WTC11 (cell line): Measurements from ENCODE around the gene SIK2. TPM values are rescaled to one million over a fixed set of nuclear protein-coding genes. Genes with fewer than 3 reads are reported as not detected.

Experiments
- ATAC-seq: fragments of 200-7000 bp; cut with Tn5 transposase; 2 replicates; pipeline ENCODE4 v1.10.0; 2021; ENCODE audit warnings: mild to moderate bottlenecking, moderate library complexity
- CTCF ChIA-PET: fragments of 300-600 bp; sonication (Branson Sonifier 250); formaldehyde crosslinking; loops from one replicate; lab custom pipeline; 2021; ENCODE audit warnings: antibody characterized with exemption; lab: Charles Lee
- POLR2A ChIA-PET: fragments of 350-600 bp; sonication (Branson Sonifier 250); formaldehyde crosslinking; loops from one replicate; lab custom pipeline; 2021; ENCODE audit warnings: antibody characterized with exemption; lab: Charles Lee
- DNase-seq: peaks from one replicate; pipeline ENCODE4 v3.0.0; 2021; ENCODE audit warnings: low spot score
- H3K27ac Mint-ChIP-seq: 2 replicates; pipeline ENCODE4 v1.8.0; 2021; ENCODE audit warnings: mixed read lengths
- H3K27me3 Mint-ChIP-seq: 2 replicates; pipeline ENCODE4 v1.8.0; 2021; ENCODE audit warnings: low read depth, mild to moderate bottlenecking, moderate library complexity, mixed read lengths
- H3K36me3 Mint-ChIP-seq: 2 replicates; pipeline ENCODE4 v1.8.0; 2021; ENCODE audit warnings: mixed read lengths
- H3K4me1 Mint-ChIP-seq: 2 replicates; pipeline ENCODE4 v1.8.0; 2022; ENCODE audit warnings: mixed read lengths
- H3K4me3 Mint-ChIP-seq: 2 replicates; pipeline ENCODE4 v1.8.0; 2021; ENCODE audit warnings: mild to moderate bottlenecking, moderate library complexity, mixed read lengths
- H3K9me3 Mint-ChIP-seq: 2 replicates; pipeline ENCODE4 v1.8.0; 2021; ENCODE audit warnings: mixed read lengths
- CBFB ChIP-seq: sonication (generic); formaldehyde crosslinking; IDR thresholded peaks from 2 replicates; pipeline ENCODE4 v1.8.1; 2022; ENCODE audit warnings: mild to moderate bottlenecking, low read depth, missing genetic modification reagents
- FOXK1 ChIP-seq: sonication (generic); formaldehyde crosslinking; IDR thresholded peaks from 2 replicates; pipeline ENCODE4 v1.8.0; 2022; ENCODE audit warnings: mild to moderate bottlenecking, moderate library complexity, missing genetic modification reagents
- KAT7 ChIP-seq: sonication (generic); formaldehyde crosslinking; IDR thresholded peaks from 2 replicates; pipeline ENCODE4 v1.8.1; 2023; ENCODE audit warnings: missing genetic modification reagents, mild to moderate bottlenecking, borderline replicate concordance
- NFATC4 ChIP-seq: fragments of 250-450 bp; sonication (Bioruptor Pico); IDR thresholded peaks from 2 replicates; pipeline ENCODE4 v1.9.0; 2021; ENCODE audit warnings: mild to moderate bottlenecking
- NR2C2 ChIP-seq: sonication (generic); formaldehyde crosslinking; IDR thresholded peaks from 2 replicates; pipeline ENCODE4 v1.8.0; 2022; ENCODE audit warnings: mild to moderate bottlenecking, missing genetic modification reagents
- TCF7 ChIP-seq: sonication (generic); formaldehyde crosslinking; IDR thresholded peaks from 2 replicates; pipeline ENCODE4 v1.8.0; 2022; ENCODE audit warnings: mild to moderate bottlenecking, low read depth, missing genetic modification reagents, moderate library complexity
- ZNF121 ChIP-seq: sonication (generic); formaldehyde crosslinking; IDR thresholded peaks from 2 replicates; pipeline ENCODE4 v1.8.0; 2023; ENCODE audit warnings: missing genetic modification reagents
- ZNF416 ChIP-seq: fragments of 250-450 bp; sonication (Bioruptor Pico); IDR thresholded peaks from 2 replicates; pipeline ENCODE4 v1.9.0; 2021; ENCODE audit warnings: mild to moderate bottlenecking, inconsistent platforms
- ZNF423 ChIP-seq: fragments of 250-450 bp; sonication (Bioruptor Pico); IDR thresholded peaks from 2 replicates; pipeline ENCODE4 v2.1.2; 2022; ENCODE audit warnings: mild to moderate bottlenecking, moderate library complexity
- total RNA-seq: library from RNA; stranded (reverse); gene quantifications from 3 replicates; pipeline ENCODE4 v1.2.3, GENCODE V29; 2021
- TF ChIP-seq, protein P1 (sequence below): fragments of 250-450 bp; sonication (Bioruptor Pico); IDR thresholded peaks from 2 replicates; pipeline ENCODE4 v1.9.0; 2021; ENCODE audit warnings: mild to moderate bottlenecking, borderline replicate concordance
- TF ChIP-seq, protein P2 (sequence below): sonication (generic); formaldehyde crosslinking; IDR thresholded peaks from 2 replicates; pipeline ENCODE4 v1.8.1; 2023; ENCODE audit warnings: mild to moderate bottlenecking, missing genetic modification reagents
- TF ChIP-seq, protein P3 (sequence below): sonication (generic); formaldehyde crosslinking; IDR thresholded peaks from 2 replicates; pipeline ENCODE4 v1.8.0; 2022; ENCODE audit warnings: mild to moderate bottlenecking, missing genetic modification reagents
- TF ChIP-seq, protein P4 (sequence below): fragments of 250-450 bp; sonication (Bioruptor Pico); IDR thresholded peaks from 2 replicates; pipeline ENCODE4 v1.8.0; 2021; ENCODE audit warnings: mild to moderate bottlenecking
- TF ChIP-seq, protein P5 (sequence below): sonication (generic); formaldehyde crosslinking; IDR thresholded peaks from 2 replicates; pipeline ENCODE4 v1.8.1; 2022; ENCODE audit warnings: mild to moderate bottlenecking, moderate library complexity, missing genetic modification reagents

The SIK2 gene
- total RNA-seq, 1 experiment from 2014 or later = 7.2 TPM

DNA sequence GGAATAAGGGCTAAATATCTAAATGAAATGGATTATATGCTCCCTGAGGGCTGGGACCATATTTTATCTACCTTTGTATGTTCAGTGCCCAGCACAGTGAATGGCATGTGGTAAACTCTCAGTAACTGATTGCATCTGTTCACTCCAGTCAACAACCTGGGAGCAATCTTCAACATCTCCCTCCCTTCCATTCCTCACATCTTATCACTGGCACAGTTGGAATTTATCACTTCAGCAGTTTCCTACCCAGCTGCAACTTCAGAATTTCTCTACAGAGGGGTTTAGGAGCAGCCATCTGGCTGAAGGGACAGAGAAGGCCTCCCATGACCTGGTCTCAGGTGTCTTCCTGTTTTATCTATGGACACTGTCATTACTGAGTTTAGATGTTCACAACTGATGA lies 9.8 kb upstream of the SIK2 start:
- TF ChIP-seq, protein P1, sequence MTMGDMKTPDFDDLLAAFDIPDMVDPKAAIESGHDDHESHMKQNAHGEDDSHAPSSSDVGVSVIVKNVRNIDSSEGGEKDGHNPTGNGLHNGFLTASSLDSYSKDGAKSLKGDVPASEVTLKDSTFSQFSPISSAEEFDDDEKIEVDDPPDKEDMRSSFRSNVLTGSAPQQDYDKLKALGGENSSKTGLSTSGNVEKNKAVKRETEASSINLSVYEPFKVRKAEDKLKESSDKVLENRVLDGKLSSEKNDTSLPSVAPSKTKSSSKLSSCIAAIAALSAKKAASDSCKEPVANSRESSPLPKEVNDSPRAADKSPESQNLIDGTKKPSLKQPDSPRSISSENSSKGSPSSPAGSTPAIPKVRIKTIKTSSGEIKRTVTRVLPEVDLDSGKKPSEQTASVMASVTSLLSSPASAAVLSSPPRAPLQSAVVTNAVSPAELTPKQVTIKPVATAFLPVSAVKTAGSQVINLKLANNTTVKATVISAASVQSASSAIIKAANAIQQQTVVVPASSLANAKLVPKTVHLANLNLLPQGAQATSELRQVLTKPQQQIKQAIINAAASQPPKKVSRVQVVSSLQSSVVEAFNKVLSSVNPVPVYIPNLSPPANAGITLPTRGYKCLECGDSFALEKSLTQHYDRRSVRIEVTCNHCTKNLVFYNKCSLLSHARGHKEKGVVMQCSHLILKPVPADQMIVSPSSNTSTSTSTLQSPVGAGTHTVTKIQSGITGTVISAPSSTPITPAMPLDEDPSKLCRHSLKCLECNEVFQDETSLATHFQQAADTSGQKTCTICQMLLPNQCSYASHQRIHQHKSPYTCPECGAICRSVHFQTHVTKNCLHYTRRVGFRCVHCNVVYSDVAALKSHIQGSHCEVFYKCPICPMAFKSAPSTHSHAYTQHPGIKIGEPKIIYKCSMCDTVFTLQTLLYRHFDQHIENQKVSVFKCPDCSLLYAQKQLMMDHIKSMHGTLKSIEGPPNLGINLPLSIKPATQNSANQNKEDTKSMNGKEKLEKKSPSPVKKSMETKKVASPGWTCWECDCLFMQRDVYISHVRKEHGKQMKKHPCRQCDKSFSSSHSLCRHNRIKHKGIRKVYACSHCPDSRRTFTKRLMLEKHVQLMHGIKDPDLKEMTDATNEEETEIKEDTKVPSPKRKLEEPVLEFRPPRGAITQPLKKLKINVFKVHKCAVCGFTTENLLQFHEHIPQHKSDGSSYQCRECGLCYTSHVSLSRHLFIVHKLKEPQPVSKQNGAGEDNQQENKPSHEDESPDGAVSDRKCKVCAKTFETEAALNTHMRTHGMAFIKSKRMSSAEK (CRISPR knock-in tag) = no peak
- TF ChIP-seq NR2C2 (CRISPR knock-in tag) = no peak
- no peak for ATAC-seq
- Mint-ChIP-seq H3K4me1 (no peaks in the 10 kb centered on the region), H3K9me3 (0 out of 2 replicates have a peak, but pooled peaks cover 5% of the 10 kb centered on the region), H3K36me3 (peaks cover 4% of the 10 kb centered on the region), H3K27ac (no peak overlapping the region), H3K27me3 (no peaks in the 10 kb centered on the region; the same call in 1 of the 2 replicates), H3K4me3 (no peak overlapping the region)
- POLR2A ChIA-PET = no interaction called here
- CTCF ChIA-PET = no interaction called here
- DNase-seq = no peak

DNA sequence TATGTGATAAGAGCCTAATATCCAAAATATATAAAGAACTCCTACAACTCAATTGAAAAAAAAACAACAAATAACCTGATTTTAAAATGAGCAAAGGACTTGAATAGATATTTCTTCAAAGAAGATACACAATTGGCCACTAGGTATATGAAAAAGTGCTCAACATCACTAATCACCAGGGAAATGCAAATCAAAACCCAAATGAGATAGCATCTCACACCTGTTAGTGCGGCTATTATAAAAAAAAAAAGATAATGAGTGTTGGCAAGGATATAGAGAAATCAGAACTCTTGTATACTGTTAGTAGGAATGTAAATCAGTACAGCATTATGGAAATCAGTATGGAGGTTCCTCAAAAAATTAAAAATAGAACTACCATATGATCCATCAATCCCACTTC lies 5.9 kb upstream of the SIK2 start:
- H3K4me3 Mint-ChIP-seq = no peak overlapping the region
- H3K27ac Mint-ChIP-seq = no peak overlapping the region
- H3K36me3 Mint-ChIP-seq = no peaks in the 10 kb centered on the region
- DNase-seq (no peak), ATAC-seq (no peak)
- no peaks in the 10 kb centered on the region for H3K9me3 Mint-ChIP-seq
- CTCF ChIA-PET = no interaction called here
- H3K27me3 Mint-ChIP-seq = peaks cover 5% of the 10 kb centered on the region
- TF ChIP-seq, protein P2, sequence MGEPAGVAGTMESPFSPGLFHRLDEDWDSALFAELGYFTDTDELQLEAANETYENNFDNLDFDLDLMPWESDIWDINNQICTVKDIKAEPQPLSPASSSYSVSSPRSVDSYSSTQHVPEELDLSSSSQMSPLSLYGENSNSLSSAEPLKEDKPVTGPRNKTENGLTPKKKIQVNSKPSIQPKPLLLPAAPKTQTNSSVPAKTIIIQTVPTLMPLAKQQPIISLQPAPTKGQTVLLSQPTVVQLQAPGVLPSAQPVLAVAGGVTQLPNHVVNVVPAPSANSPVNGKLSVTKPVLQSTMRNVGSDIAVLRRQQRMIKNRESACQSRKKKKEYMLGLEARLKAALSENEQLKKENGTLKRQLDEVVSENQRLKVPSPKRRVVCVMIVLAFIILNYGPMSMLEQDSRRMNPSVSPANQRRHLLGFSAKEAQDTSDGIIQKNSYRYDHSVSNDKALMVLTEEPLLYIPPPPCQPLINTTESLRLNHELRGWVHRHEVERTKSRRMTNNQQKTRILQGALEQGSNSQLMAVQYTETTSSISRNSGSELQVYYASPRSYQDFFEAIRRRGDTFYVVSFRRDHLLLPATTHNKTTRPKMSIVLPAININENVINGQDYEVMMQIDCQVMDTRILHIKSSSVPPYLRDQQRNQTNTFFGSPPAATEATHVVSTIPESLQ (CRISPR knock-in tag) = no peak
- no peak for TF ChIP-seq CBFB
- TF ChIP-seq, protein P3, sequence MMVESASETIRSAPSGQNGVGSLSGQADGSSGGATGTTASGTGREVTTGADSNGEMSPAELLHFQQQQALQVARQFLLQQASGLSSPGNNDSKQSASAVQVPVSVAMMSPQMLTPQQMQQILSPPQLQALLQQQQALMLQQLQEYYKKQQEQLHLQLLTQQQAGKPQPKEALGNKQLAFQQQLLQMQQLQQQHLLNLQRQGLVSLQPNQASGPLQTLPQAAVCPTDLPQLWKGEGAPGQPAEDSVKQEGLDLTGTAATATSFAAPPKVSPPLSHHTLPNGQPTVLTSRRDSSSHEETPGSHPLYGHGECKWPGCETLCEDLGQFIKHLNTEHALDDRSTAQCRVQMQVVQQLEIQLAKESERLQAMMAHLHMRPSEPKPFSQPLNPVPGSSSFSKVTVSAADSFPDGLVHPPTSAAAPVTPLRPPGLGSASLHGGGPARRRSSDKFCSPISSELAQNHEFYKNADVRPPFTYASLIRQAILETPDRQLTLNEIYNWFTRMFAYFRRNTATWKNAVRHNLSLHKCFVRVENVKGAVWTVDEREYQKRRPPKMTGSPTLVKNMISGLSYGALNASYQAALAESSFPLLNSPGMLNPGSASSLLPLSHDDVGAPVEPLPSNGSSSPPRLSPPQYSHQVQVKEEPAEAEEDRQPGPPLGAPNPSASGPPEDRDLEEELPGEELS (CRISPR knock-in tag) = no peak
- TF ChIP-seq, protein P4, sequence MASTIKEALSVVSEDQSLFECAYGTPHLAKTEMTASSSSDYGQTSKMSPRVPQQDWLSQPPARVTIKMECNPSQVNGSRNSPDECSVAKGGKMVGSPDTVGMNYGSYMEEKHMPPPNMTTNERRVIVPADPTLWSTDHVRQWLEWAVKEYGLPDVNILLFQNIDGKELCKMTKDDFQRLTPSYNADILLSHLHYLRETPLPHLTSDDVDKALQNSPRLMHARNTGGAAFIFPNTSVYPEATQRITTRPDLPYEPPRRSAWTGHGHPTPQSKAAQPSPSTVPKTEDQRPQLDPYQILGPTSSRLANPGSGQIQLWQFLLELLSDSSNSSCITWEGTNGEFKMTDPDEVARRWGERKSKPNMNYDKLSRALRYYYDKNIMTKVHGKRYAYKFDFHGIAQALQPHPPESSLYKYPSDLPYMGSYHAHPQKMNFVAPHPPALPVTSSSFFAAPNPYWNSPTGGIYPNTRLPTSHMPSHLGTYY (CRISPR knock-in tag) = no peak
- TF ChIP-seq, protein P5, sequence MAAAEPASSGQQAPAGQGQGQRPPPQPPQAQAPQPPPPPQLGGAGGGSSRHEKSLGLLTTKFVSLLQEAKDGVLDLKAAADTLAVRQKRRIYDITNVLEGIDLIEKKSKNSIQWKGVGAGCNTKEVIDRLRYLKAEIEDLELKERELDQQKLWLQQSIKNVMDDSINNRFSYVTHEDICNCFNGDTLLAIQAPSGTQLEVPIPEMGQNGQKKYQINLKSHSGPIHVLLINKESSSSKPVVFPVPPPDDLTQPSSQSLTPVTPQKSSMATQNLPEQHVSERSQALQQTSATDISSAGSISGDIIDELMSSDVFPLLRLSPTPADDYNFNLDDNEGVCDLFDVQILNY (CRISPR knock-in tag) = no peak
- no peak for TF ChIP-seq KAT7 (CRISPR knock-in tag)
- TF ChIP-seq NFATC4 (CRISPR knock-in tag) = no peak
- no peak for TF ChIP-seq FOXK1 (CRISPR knock-in tag)
- no peak for TF ChIP-seq ZNF416
- no peak for TF ChIP-seq ZNF423 (CRISPR knock-in tag)
- no peak for TF ChIP-seq ZNF121
- no peak for TF ChIP-seq TCF7 (CRISPR knock-in tag)
- POLR2A ChIA-PET = no interaction called here
- peaks cover 2% of the 10 kb centered on the region; the same call in 1 of the 2 replicates for H3K4me1 Mint-ChIP-seq
